ENCODE data around the gene TSPAN13. TPM values are rescaled to one million over a fixed set of nuclear protein-coding genes. Genes with fewer than 3 reads are reported as not detected.

TSPAN13 gene
- total and polyA plus RNA-seq, 2 of the 4 experiments (the other 2 are of a cell fraction), result 3.0 to 5.0 TPM

DNA sequence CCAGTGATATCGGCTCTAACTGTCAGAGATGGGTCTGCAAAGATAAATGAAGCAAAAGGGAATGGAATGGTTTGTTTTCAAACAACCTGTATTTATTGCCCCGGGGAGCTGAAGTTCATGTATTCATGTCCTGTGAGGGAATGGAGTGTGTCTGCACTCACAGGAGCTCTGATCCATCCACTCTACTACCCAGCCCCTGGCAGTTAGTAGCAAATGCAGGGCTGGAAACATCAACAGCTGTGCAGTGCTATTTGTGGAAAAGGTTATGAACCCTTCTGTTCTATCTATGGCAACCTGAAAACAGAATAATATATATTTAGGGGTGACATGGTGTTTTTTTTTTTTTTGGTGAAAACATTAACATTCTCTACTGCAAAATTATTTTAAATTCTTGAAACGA is 41.4 kb downstream of the TSPAN13 start:
- Histone ChIP-seq H2BK5ac (ENCODE audit: low read depth, low read length, poor library complexity, severe bottlenecking) (no peak overlapping the region), H3K27ac (ENCODE audit: insufficient read depth, low read length) (no peak overlapping the region), H3K36me3 (ENCODE audit: control insufficient read depth, insufficient read depth, low read length) (no peaks in the 10 kb centered on the region), H3K4me2 (ENCODE audit: low read depth, low read length) (no peak overlapping the region), H4K5ac (ENCODE audit: low read depth, low read length) (no peak overlapping the region), H4K91ac (ENCODE audit: insufficient read depth, low read depth, low read length) (no peak overlapping the region), H3K9me3 (ENCODE audit: control insufficient read depth, insufficient read depth, low read length) (no peaks in the 10 kb centered on the region), H3K18ac (ENCODE audit: low read depth, low read length) (no peak overlapping the region), H2AK9ac (replicated peaks; ENCODE audit: low read depth, low read length, poor library complexity) (no peak overlapping the region), H2BK20ac (ENCODE audit: low read depth, low read length) (no peak overlapping the region), H4K8ac (ENCODE audit: low read depth in 2 of 2, low read length in 2 of 2) (no peak overlapping the region), H2BK120ac (ENCODE audit: low read depth, low read length) (no peak overlapping the region), H3K27me3 (ENCODE audit: control insufficient read depth, insufficient read depth, low read length) (peaks cover 9% of the 10 kb centered on the region), H3K9me1 (ENCODE audit: insufficient read depth, low read length) (no peaks in the 10 kb centered on the region), H3K4ac (ENCODE audit: low read depth, low read length) (no peak overlapping the region), H3K4me3 (ENCODE audit: insufficient read depth, low read depth, low read length) (no peak overlapping the region), H3K23ac (ENCODE audit: low read depth, low read length) (no peak overlapping the region), H3K79me1 (ENCODE audit: low read depth in 1 of 2, low read length in 2 of 2) (no peaks in the 10 kb centered on the region), H2BK15ac (ENCODE audit: low read depth, low read length) (no peak overlapping the region), H3K14ac (replicated peaks; ENCODE audit: low read depth, low read length) (no peak overlapping the region), H3K4me1 (ENCODE audit: control insufficient read depth, insufficient read depth, low read length) (no peaks in the 10 kb centered on the region), H3K9ac (ENCODE audit: low read depth, low read length) (no peak overlapping the region), H4K20me1 (ENCODE audit: insufficient read depth, low read length) (no peaks in the 10 kb centered on the region), H2AK5ac (ENCODE audit: low read depth, low read length) (no peak overlapping the region), H3K56ac (ENCODE audit: extremely low read depth, insufficient read depth, low read length) (no peak overlapping the region), H2AFZ (replicated peaks; ENCODE audit: low read length, poor library complexity) (no peak overlapping the region)
- CTCF ChIA-PET, result no interaction called here
- no TSS peak for BruUV-seq (replicated peaks)
- dilution Hi-C loops (cut with HindIII; ENCODE audit: low sequenced_read_pairs, unreplicated experiment), result no loop called here
- POLR2A ChIA-PET (ENCODE audit: unreplicated experiment), result no interaction called here
- in situ Hi-C loops (cut with MboI; ENCODE audit: low sequenced_read_pairs), result no loop called here
- intact Hi-C loops (cut with micrococcal nuclease), result no loop called here
- DNase-seq (no peak), ATAC-seq (ENCODE audit: low read depth) (no peak)
- TF ChIP-seq RCOR1 (IDR thresholded peaks at IDR 0.05; ENCODE audit: insufficient replicate concordance, low read length) (no peak), MXI1 (IDR thresholded peaks at IDR 0.05; ENCODE audit: borderline replicate concordance, low read depth, low read length) (no peak), BHLHE40 (IDR thresholded peaks at IDR 0.05; ENCODE audit: low read depth, low read length) (no peak), POLR2A (IDR thresholded peaks at IDR 0.05; ENCODE audit: low read depth, low read length) (no peak), NFE2L2 (IDR thresholded peaks at IDR 0.05; ENCODE audit: low read depth, low read length) (no peak), USF2 (IDR thresholded peaks at IDR 0.05; ENCODE audit: low read depth, low read length) (no peak), FOS (IDR thresholded peaks at IDR 0.05; ENCODE audit: low read depth, low read length) (no peak), SMC3 (IDR thresholded peaks at IDR 0.05; ENCODE audit: low read depth, low read length) (no peak), RFX5 (IDR thresholded peaks at IDR 0.05; ENCODE audit: low read depth, low read length) (no peak), MAZ (IDR thresholded peaks at IDR 0.05; ENCODE audit: borderline replicate concordance, low read depth, low read length) (no peak), CHD1 (IDR thresholded peaks at IDR 0.05; ENCODE audit: low read depth, low read length) (no peak), RAD21 (IDR thresholded peaks at IDR 0.05; ENCODE audit: low read length) (no peak), MAFK (IDR thresholded peaks at IDR 0.05; ENCODE audit: low read depth, low read length) (no peak), CEBPB (IDR thresholded peaks at IDR 0.05; ENCODE audit: low read depth, low read length) (no peak)
- TF ChIP-seq, protein P1, sequence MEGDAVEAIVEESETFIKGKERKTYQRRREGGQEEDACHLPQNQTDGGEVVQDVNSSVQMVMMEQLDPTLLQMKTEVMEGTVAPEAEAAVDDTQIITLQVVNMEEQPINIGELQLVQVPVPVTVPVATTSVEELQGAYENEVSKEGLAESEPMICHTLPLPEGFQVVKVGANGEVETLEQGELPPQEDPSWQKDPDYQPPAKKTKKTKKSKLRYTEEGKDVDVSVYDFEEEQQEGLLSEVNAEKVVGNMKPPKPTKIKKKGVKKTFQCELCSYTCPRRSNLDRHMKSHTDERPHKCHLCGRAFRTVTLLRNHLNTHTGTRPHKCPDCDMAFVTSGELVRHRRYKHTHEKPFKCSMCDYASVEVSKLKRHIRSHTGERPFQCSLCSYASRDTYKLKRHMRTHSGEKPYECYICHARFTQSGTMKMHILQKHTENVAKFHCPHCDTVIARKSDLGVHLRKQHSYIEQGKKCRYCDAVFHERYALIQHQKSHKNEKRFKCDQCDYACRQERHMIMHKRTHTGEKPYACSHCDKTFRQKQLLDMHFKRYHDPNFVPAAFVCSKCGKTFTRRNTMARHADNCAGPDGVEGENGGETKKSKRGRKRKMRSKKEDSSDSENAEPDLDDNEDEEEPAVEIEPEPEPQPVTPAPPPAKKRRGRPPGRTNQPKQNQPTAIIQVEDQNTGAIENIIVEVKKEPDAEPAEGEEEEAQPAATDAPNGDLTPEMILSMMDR (conservative IDR thresholded peaks at IDR 0.05; ENCODE audit: low read depth, low read length), result no peak
- TF ChIP-seq, protein P2, sequence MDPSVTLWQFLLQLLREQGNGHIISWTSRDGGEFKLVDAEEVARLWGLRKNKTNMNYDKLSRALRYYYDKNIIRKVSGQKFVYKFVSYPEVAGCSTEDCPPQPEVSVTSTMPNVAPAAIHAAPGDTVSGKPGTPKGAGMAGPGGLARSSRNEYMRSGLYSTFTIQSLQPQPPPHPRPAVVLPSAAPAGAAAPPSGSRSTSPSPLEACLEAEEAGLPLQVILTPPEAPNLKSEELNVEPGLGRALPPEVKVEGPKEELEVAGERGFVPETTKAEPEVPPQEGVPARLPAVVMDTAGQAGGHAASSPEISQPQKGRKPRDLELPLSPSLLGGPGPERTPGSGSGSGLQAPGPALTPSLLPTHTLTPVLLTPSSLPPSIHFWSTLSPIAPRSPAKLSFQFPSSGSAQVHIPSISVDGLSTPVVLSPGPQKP (IDR thresholded peaks at IDR 0.05; ENCODE audit: borderline replicate concordance, low read depth, low read length), result no peak
- no CpG with 5 or more reads among the region's 3 CpGs for WGBS, 2 experiments (ENCODE audit: extremely low coverage in 2 of 2, insufficient read length in 1 of 2)
